DLD1 (cell line): ENCODE measurements around the gene NDUFB7.
"Not testable (repeated sequence)": the region's sequence is repeated elsewhere in the genome, so short reads cannot be mapped to it uniquely, and the experiment has no call there.

Source experiments
- in situ Hi-C: cut with HindIII; loops from 2 replicates; pipeline ENCODE4 v1.10.0; 2017; ENCODE audit warnings: low sequenced_read_pairs

NDUFB7 gene

GRCh38 chr19:14575428-14575980 lies 3.6 kb upstream of the NDUFB7 start:
- in situ Hi-C loops, result no loop called here

- in situ Hi-C loops, result no loop called here
Observed at GRCh38 chr19:14570864-14571527, 870 bp downstream of the NDUFB7 start.

GRCh38 chr19:14567079-14567478 lies 4.8 kb downstream of the NDUFB7 start:
- in situ Hi-C loops, result no loop called here

- in situ Hi-C loops, result no loop called here
Observed at GRCh38 chr19:14566712-14567077, 5.2 kb downstream of the NDUFB7 start.

GRCh38 chr19:14565765-14566711 lies 5.8 kb downstream of the NDUFB7 start:
- in situ Hi-C loops, result no loop called here

- in situ Hi-C loops, result no loop called here
Observed at GRCh38 chr19:14565298-14565679, 6.6 kb downstream of the NDUFB7 start.

- in situ Hi-C loops, result not testable (repeated sequence)
Observed at GRCh38 chr19:14564652-14565297, 7.1 kb downstream of the NDUFB7 start.

GRCh38 chr19:14563989-14564651 lies 7.7 kb downstream of the NDUFB7 start:
- in situ Hi-C loops, result no loop called here

GRCh38 chr19:14563590-14563926 lies 8.3 kb downstream of the NDUFB7 start:
- in situ Hi-C loops, result no loop called here

GRCh38 chr19:14562660-14563589 lies 8.9 kb downstream of the NDUFB7 start:
- in situ Hi-C loops, result no loop called here

- in situ Hi-C loops, result no loop called here
Observed at GRCh38 chr19:14561847-14562351, 10.0 kb downstream of the NDUFB7 start.

- in situ Hi-C loops, result no loop called here
Observed at GRCh38 chr19:14561249-14561648, 10.6 kb downstream of the NDUFB7 start.

GRCh38 chr19:14560776-14561108 lies 11.1 kb downstream of the NDUFB7 start:
- in situ Hi-C loops, result no loop called here

- in situ Hi-C loops, result no loop called here
Observed at GRCh38 chr19:14559916-14560775, 11.7 kb downstream of the NDUFB7 start.

- in situ Hi-C loops, result no loop called here
Observed at GRCh38 chr19:14558370-14559066, 13.3 kb downstream of the NDUFB7 start.

GRCh38 chr19:14556662-14557188 lies 15.1 kb downstream of the NDUFB7 start:
- in situ Hi-C loops, result no loop called here

GRCh38 chr19:14555918-14556661 lies 15.8 kb downstream of the NDUFB7 start:
- in situ Hi-C loops, result no loop called here
